Endothelial cell of umbilical vein (primary cell): ENCODE measurements around the gene SERPIND1. TPM values are rescaled to one million over a fixed set of nuclear protein-coding genes. Genes with fewer than 3 reads are reported as not detected.

Source experiments
- BruUV-seq: library from RNA; stranded (reverse); fragments of 400-500 nt; replicated peaks from 2 replicates; lab custom pipeline; 2021; lab: Mats Ljungman, UMichigan
- CTCF ChIA-PET: fragments of 300-600, 350-600 bp; sonication (Branson Sonifier 250); formaldehyde crosslinking; loops from one replicate; lab custom pipeline; 2021; ENCODE audit warnings: antibody characterized with exemption, inconsistent platforms; lab: Charles Lee
- POLR2A ChIA-PET: fragments of 300-600, 350-600 bp; sonication (Branson Sonifier 250); formaldehyde crosslinking; loops from one replicate; lab custom pipeline; 2021; ENCODE audit warnings: antibody characterized with exemption, inconsistent platforms; lab: Charles Lee
- DNase-seq: peaks from one replicate; pipeline ENCODE4 v3.0.0-alpha.2; 2011; ENCODE audit warnings: low read depth, low spot score
- FAIRE-seq: peaks from 2 replicates; lab custom pipeline; 2011; peaks lifted over from hg19 to GRCh38; lab: Jason Lieb, UNC
- H2AFZ ChIP-seq: 2 replicates; pipeline ENCODE4 v1.6.0; 2012; ENCODE audit warnings: low read depth, low read length, control low read depth, inconsistent platforms
- H3K27ac ChIP-seq: 2 replicates; pipeline ENCODE4 v1.5.1; 2011; ENCODE audit warnings: low read depth, mild to moderate bottlenecking, control low read depth, low read length, moderate library complexity; ENCODE audit not compliant: insufficient read depth
- H3K27me3 ChIP-seq, 2 experiments: 2 replicates each; pipeline versions ENCODE4 v1.6.0 to v1.6.1; 2011; ENCODE audit warnings: low read length in 2 of 2, mixed read lengths in 1 of 2; ENCODE audit not compliant: control insufficient read depth in 2 of 2, insufficient read depth in 2 of 2
- H3K36me3 ChIP-seq, 2 experiments: 2 replicates in 1 of 2; 3 replicates in 1 of 2; pipeline ENCODE4 v1.5.1; 2011; ENCODE audit warnings: low read length in 2 of 2, mild to moderate bottlenecking in 1 of 2, moderate library complexity in 1 of 2; ENCODE audit not compliant: control insufficient read depth in 2 of 2, insufficient read depth in 2 of 2; ENCODE audit errors: extremely low read depth in 1 of 2
- H3K4me1 ChIP-seq: 3 replicates; pipeline ENCODE4 v1.5.1; 2011; ENCODE audit warnings: mild to moderate bottlenecking, low read length; ENCODE audit not compliant: control insufficient read depth, insufficient read depth; ENCODE audit errors: extremely low read depth
- H3K4me2 ChIP-seq: 2 replicates; pipeline ENCODE4 v1.6.1; 2011; ENCODE audit warnings: low read length, control low read depth, mixed read lengths; ENCODE audit not compliant: insufficient read depth
- H3K4me3 ChIP-seq, 3 experiments: fragments of 200-600 bp in 1 of 3; sonication (generic), shearing (Covaris generic) in 1 of 3; replicated peaks in 1 of 3; 2 replicates each; pipeline ENCODE4 v1.5.1; 2011 to 2016; ENCODE audit warnings: control low read depth in 3 of 3, low read length in 3 of 3, mild to moderate bottlenecking in 2 of 3, inconsistent platforms in 1 of 3, low read depth in 1 of 3, moderate library complexity in 1 of 3; ENCODE audit not compliant: insufficient read depth in 1 of 3
- H3K79me2 ChIP-seq: 2 replicates; pipeline ENCODE4 v1.6.0; 2012; ENCODE audit warnings: low read length, inconsistent platforms; ENCODE audit not compliant: control insufficient read depth, insufficient read depth
- H3K9ac ChIP-seq: replicated peaks from 2 replicates; pipeline ENCODE3; 2011; ENCODE audit warnings: low read length, control low read depth; ENCODE audit not compliant: insufficient read depth; ENCODE audit errors: extremely low read depth
- H3K9me1 ChIP-seq: replicated peaks from 3 replicates; pipeline ENCODE4 v1.6.0; 2011; ENCODE audit warnings: mild to moderate bottlenecking, low read length; ENCODE audit not compliant: control insufficient read depth, insufficient read depth; ENCODE audit errors: extremely low read depth
- H3K9me3 ChIP-seq: replicated peaks from 2 replicates; pipeline ENCODE4 v1.5.1; 2012; ENCODE audit warnings: low read length, inconsistent platforms; ENCODE audit not compliant: control insufficient read depth, insufficient read depth
- H4K20me1 ChIP-seq: replicated peaks from 2 replicates; pipeline ENCODE3; 2011; ENCODE audit warnings: mild to moderate bottlenecking, low read length; ENCODE audit not compliant: control insufficient read depth, insufficient read depth; ENCODE audit errors: extremely low read depth
- EZH2 ChIP-seq: IDR thresholded peaks from 2 replicates; pipeline ENCODE4 v1.6.1; 2012; ENCODE audit warnings: borderline replicate concordance, low read depth, mild to moderate bottlenecking, moderate library complexity, low read length, inconsistent platforms; ENCODE audit not compliant: severe bottlenecking
- FOS ChIP-seq: IDR thresholded peaks from 2 replicates; pipeline ENCODE4 v1.6.1; 2011; ENCODE audit warnings: mild to moderate bottlenecking, low read length, moderate library complexity, borderline replicate concordance; ENCODE audit not compliant: insufficient read depth
- GATA2 ChIP-seq: IDR thresholded peaks from 2 replicates; pipeline ENCODE4 v1.7.0; 2011; ENCODE audit warnings: low read depth, mild to moderate bottlenecking, moderate library complexity, mixed read lengths, low read length; ENCODE audit not compliant: insufficient read length, insufficient read depth
- JUN ChIP-seq: IDR thresholded peaks from 2 replicates; pipeline ENCODE4 v1.6.1; 2011; ENCODE audit warnings: borderline replicate concordance, low read depth; ENCODE audit not compliant: insufficient read length, insufficient read depth
- MAX ChIP-seq: IDR thresholded peaks from 2 replicates; pipeline ENCODE4 v1.6.1; 2011; ENCODE audit not compliant: insufficient read depth, insufficient read length
- POLR2AphosphoS5 ChIP-seq: IDR thresholded peaks from 2 replicates; pipeline ENCODE4 v1.6.1; 2012; ENCODE audit warnings: low read depth, mild to moderate bottlenecking, control low read depth, low read length, moderate library complexity; ENCODE audit not compliant: insufficient read depth
- dilution Hi-C: fragments of 300-500 bp; cut with MboI; formaldehyde crosslinking; loops from one replicate; pipeline ENCODE4 v1.15.0; 2019; ENCODE audit warnings: low sequenced_read_pairs; ENCODE audit not compliant: extremely low pct_ligation_motif_present
- intact Hi-C: fragments of 100-400 bp; cut with micrococcal nuclease; formaldehyde crosslinking; loops from one replicate; pipeline ENCODE4 v1.10.0; 2022
- polyA plus RNA-seq, 4 experiments: library from polyadenylated mRNA; depleted of rRNA in 3 of 4; stranded (reverse) in 3 of 4; unstranded in 1 of 4; fragments of >200 nt; gene quantifications; 2 replicates each; pipeline versions ENCODE4 v1.2.1 to v1.2.3, GENCODE V29; 2011 to 2012; ENCODE audit warnings: missing spikeins in 1 of 4
- total RNA-seq: library from RNA; stranded (reverse); gene quantifications from 2 replicates; pipeline ENCODE4 v1.2.3, GENCODE V29; 2021

The SERPIND1 gene
- total and polyA plus RNA-seq, 2 donors (not counting 3 experiments of a cell fraction or from before 2014, with no cell fraction given), result 0.94 to 1.8 TPM

- POLR2A ChIA-PET, result no interaction called here
- CTCF ChIA-PET, result interaction anchor here (1.1 kb wide), 1 partner anchor 15 kb away, joined by 5 read pairs; no protein-coding TSS in a partner anchor
These were observed 25.1 kb downstream of the SERPIND1 start for GRCh38 chr22:20798974-20799373.

GRCh38 chr22:20799449-20799848 is 25.5 kb downstream of the SERPIND1 start:
- H3K4me3 ChIP-seq, result no peak overlapping the region
- H3K79me2 ChIP-seq, result no peaks in the 10 kb centered on the region
- DNase-seq, result no peak
- H3K27me3 ChIP-seq, result no peaks in the 10 kb centered on the region
- intact Hi-C loops (no loop called here), dilution Hi-C loops (no loop called here)
- peaks cover 0 to 29% of the 10 kb centered on the region in 2 experiments for H3K36me3 ChIP-seq
- no peak overlapping the region for H2AFZ ChIP-seq
- H3K9me3 ChIP-seq, result no peaks in the 10 kb centered on the region
- H3K4me1 ChIP-seq, result no peaks in the 10 kb centered on the region
- H3K27ac ChIP-seq, result no peak overlapping the region
- H3K9ac ChIP-seq, result no peak overlapping the region
- H4K20me1 ChIP-seq, result no peaks in the 10 kb centered on the region
- FAIRE-seq, result no peak
- ChIA-PET POLR2A (no interaction called here), CTCF (interaction anchor here (1.1 to 2.7 kb wide), 2 partner anchors 16 kb away, joined by 5 to 11 read pairs; no protein-coding TSS in a partner anchor)
- H3K9me1 ChIP-seq, result no peaks in the 10 kb centered on the region
- TF ChIP-seq MAX (no peak), FOS (no peak), JUN (no peak), GATA2 (no peak)
- no TSS peak for BruUV-seq
- no peak overlapping the region for H3K4me2 ChIP-seq

More at GRCh38 chr22:20798974-20799373, 25.1 kb downstream of the SERPIND1 start:
- TF ChIP-seq FOS, result no peak
- TF ChIP-seq GATA2, result no peak
- TF ChIP-seq EZH2, result no peak
- TF ChIP-seq POLR2AphosphoS5, result no peak
- TF ChIP-seq MAX, result no peak
- H3K4me3 ChIP-seq, result no peak overlapping the region
- H3K79me2 ChIP-seq, result no peaks in the 10 kb centered on the region
- intact Hi-C loops, result no loop called here
- no TSS peak for BruUV-seq
- peaks cover 0 to 24% of the 10 kb centered on the region in 2 experiments for H3K36me3 ChIP-seq
- FAIRE-seq (no peak), DNase-seq (no peak)
- no peak overlapping the region for H2AFZ ChIP-seq
- H3K27ac ChIP-seq, result no peak overlapping the region
- H3K27me3 ChIP-seq, result no peaks in the 10 kb centered on the region
- no peak overlapping the region for H3K4me2 ChIP-seq
- H4K20me1 ChIP-seq, result no peaks in the 10 kb centered on the region
- no peaks in the 10 kb centered on the region for H3K9me3 ChIP-seq
- no peaks in the 10 kb centered on the region for H3K4me1 ChIP-seq
- dilution Hi-C loops, result no loop called here
- H3K9me1 ChIP-seq, result no peaks in the 10 kb centered on the region
- no peak overlapping the region for H3K9ac ChIP-seq
